Femur (tissue), 1 donor: Measurements from ENCODE around the gene CFAP157.
A peak's percentile ranks its signal among the peaks of the same experiment; 100 is the strongest.

Experiments
- DNase-seq: peaks from one replicate; pipeline ENCODE4 v3.0.0-alpha.2; 2017

Gene CFAP157

GRCh38 chr9:127693697-127694096 is 13.1 kb upstream of the CFAP157 start:
- DNase-seq: no peak

DNA sequence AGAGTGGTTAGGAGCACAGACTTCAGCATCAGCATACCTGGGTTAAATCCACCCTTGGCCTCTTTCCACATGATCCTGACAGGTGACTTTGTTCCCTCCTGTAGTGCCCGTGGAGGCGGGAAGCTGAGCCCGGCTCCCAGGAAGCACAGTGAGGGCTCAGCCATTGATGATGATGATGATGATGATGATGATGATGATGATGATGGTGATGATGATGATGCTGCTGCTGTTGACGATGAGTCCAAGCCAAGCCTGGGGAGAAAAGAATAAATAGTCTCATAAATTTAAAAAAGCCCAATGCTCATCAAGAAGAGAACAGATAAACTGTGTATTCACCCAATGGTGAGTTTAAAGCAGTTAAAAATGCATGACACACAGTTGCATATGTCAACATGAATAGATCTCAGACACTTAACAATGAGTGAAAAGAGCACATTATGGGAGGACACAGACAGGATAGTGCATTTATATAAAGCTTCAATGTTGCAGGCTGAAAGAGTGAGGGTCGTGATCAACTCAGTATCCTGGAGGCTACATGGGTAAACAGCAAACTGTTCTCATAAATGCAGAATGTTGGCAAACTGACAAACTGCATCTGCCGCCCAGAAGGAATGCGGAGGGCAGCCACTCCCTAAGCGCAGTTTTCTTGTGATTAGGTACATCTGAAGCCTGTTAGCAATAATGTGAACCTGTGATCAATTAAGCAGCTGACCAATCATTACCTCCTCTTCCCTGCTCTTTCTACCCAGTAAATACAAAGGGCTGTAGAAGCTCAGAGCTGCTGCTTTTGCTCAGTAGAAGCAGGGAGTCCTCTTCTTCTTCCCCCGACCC is 11.7 kb upstream of the CFAP157 start:
- DNase-seq: no peak

DNA sequence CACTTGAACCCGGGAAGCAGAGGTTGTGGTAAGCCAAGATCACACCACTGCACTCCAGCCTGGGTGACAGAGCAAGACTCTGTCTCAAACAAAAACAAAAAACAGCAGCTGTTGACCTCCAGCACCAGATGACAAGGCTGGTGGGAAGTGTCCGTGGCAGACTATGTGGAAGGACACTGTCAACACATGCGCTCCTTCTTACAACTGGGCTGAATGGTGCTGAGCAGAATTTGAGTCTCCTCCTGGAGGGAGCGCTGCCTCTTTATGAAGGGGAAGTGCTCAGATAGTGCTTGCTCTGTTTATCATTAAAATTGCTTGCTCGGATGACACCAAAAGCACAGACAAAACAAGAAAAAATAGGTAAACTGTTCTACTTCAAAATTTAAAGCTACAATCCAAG is 9.2 kb upstream of the CFAP157 start:
- no peak for DNase-seq

DNA sequence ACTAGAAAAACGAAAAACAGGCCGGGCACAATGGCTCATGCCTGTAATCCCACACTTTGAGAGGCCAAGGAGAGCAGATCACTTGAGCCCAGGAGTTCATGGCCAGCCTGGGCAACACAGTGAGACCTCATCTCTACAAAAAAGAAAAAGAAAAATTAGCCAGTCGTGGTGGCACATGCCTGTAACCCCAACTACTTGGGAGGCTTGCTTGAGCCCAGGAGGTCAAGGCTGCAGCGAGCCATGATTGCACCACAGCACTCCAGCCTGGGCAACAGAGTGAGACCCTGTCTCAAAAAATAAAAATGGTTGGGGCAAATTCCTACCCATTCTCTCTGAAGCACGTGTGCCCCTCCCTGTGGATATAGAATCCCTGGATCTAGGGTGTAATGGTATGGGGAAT is 8.4 kb upstream of the CFAP157 start:
- DNase-seq: no peak

GRCh38 chr9:127698985-127699670 is 7.7 kb upstream of the CFAP157 start:
- DNase-seq: peak; percentile 98

DNA sequence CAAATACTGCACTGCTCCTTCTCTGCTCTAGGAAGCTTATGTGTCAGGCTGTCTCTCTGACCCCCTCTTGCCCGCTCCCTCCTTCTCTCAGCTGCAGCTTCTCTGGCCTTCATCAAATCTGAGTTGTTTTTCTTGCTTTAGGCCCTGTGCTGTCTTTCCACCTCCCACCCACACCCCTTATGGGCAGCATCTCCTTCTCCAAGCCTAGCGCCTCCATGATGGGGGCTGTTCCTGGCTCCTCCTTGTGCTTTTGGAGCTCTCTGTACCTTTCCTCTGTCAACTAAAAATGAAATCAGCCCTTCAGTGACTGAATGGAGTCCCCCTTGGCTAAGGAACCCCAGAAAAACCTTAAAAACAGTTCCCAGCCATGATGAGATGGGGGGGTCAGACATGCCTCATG is 6.6 kb upstream of the CFAP157 start:
- no peak for DNase-seq

DNA sequence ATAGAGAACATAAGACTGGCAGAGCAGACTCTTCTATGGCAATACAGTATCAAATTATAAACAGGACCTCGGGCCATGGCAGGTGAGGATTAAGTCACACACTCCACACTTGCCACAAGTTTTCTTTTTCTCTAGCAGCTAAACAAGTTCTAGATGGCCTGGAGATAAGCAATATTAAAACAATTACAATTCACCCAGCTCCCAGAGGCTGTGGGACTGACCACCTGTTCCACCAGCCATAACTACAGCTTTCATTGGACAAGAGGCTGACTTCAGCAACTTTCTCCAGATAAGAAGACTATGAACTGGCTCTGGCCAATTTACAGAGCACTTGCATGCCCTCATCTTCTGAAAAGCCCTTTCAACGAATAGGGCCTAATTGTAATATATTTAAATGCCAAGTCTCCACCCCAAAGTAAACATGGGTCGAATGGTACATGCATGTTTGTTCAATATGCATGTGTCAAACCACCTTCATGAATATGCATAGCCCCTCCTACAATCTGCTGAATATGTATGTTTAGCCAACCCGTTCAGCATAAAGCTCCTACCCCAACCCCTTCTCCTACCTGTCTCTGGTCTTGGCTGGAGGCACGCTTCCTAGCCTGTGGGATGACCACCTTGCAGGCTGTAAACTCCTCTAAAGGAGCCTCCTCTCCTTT is 6.1 kb upstream of the CFAP157 start:
- no peak for DNase-seq

GRCh38 chr9:127703289-127703946 is 3.4 kb upstream of the CFAP157 start:
- no peak for DNase-seq

DNA sequence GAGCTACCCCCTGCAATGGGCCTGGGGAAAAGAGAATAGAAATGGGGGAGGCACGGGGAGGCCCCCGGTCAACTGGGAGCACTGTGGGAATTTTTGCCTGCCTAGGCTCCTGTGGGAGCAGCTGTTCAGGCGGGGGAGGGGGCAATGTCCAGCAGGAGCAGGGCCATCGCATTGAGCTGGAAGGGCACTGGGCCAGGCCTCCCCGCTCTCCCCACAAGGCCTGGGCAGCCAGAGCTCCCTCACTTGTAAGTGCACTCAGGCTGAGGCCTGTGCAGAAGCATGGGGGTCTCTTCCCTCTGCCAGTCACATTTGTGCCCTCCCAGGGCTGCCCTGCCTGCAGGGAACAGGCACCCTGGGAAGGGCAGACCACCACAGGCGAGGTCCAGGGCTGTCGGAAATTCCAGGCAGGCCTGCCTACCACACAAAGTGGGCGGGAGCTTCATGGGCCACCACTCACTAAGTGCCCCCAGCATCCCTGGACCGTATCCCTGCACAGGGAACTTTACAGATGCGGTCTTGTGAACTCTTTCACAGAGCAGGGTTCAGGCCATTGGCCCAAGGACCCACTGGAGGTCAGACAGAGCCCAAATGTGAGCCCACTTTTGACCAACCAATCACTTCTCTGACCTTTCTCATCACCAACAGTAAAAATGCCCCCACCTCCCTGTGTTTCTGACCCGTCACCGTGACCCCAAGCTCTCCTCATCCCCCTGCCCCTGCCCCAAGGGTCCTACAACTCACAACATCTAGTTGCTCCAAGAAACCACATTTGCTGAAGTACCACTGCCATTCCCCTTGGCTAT is 1.0 kb upstream of the CFAP157 start:
- DNase-seq: no peak

DNA sequence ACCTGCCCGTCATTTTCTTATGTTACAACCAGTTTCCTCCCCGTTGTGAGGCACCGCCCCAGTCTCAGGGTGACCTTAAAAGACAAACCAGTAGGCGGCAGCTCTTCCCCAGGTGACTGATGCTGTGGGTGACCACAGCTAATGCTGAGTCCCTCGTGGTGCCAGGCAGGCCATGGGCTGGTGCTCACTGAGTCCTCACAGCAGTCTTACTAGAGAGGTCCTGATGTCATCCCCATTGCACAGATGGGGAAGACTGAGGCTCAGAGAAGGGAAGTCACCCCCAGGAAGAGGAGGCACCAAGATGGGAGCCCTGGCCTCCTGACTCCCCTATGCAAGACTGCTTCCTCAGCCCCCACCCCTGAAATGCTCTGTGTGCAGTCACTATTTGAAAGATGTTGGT is 978 bp downstream of the CFAP157 start:
- DNase-seq: no peak

DNA sequence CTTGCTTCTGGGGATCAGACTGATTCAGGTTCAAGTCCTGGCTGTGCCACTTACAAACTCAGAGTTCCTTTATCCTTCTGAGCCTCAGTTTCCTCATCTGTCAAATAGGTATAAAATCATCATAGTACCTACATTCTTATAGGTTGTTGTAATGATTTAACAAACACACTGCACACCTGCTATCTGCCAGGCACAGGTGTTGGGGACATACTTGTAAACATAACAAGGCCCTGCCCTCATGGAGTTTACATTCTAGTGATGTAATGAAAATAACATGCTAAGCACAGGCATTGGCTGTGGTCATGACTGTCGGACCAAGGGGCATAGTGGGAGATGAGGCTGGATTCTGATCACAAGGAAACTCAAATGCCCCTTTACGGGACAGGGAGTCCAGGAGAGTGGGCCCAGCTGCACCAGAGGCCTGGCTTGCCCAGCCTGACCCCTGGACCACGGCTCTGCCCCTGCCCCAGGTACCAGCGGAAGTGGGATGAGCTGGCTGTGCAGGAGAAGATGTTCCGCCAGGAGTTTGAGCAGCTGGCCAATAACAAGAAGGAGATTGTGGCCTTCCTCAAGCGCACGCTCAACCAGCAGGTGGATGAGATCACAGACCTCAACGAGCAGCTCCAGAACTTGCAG is 2.3 kb downstream of the CFAP157 start:
- DNase-seq: no peak

GRCh38 chr9:127710204-127710783 is 3.5 kb downstream of the CFAP157 start:
- no peak for DNase-seq

DNA sequence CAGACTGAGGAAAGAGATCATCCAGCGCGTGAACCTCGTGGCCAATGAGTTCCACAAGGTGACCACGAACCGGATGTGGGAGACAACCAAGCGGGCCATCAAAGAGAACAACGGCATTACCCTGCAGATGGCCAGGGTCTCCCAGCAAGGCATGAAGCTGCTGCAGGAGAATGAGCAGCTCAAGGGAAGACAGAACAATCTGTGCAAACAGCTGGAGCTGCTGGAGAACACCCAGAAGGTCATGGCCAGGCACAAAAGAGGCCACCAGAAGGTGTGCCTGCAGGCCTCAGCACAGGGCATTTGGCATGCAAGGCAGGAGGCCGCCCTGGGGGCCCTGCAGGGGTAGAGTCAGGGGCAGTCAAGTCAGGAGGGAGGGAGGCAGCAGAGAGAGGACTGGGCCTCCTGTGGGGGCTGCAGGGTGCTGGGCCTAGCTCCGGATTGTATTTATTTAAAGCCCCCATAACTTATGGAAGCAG is 4.5 kb downstream of the CFAP157 start:
- no peak for DNase-seq

DNA sequence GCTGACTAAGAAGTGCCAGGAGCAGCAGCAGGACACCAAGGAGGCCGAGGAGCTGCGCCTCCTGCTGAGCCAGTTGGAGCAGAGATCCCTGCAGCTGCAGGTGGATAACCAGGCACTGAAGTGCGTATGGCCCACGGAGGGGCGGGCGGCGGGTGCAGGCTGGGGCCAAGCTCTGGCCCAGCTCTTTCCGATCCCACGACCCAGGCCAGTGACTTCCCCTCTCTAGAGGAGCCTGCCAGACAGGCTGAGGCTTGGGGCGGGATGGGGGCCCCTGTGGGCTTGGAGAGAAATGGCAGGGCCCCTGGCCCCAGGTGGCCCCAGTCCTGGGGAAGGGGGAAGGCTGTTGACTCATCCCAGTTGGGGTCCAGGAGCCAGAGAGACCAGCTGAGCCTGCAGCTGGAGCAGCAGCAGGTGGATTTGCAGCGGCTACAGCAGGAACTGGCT is 5.1 kb downstream of the CFAP157 start:
- peak; percentile 46 for DNase-seq

- DNase-seq: no peak
Measured at GRCh38 chr9:127712371-127712770, 5.6 kb downstream of the CFAP157 start.

DNA sequence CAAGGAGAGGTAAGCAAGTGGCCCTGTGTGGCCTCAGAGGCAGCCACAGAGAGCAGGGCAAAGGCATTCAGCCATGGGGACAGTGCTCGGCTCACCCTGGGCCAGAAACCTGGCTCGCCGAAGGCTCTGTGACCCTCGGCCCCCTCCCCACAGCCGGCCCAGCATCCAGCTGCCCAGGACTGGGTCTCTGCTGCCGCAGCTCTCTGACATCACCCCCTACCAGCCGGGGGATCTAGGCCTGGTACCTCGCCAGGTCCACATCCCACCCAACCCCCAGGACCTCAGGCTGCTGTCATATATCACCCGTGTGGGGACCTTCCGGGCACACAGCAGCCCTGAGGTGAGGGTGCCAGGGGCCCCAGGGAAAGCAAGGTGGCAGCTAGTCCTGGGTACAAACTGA is 6.1 kb downstream of the CFAP157 start:
- DNase-seq: no peak

- no peak for DNase-seq
Measured at GRCh38 chr9:127714020-127714750, 7.4 kb downstream of the CFAP157 start.

DNA sequence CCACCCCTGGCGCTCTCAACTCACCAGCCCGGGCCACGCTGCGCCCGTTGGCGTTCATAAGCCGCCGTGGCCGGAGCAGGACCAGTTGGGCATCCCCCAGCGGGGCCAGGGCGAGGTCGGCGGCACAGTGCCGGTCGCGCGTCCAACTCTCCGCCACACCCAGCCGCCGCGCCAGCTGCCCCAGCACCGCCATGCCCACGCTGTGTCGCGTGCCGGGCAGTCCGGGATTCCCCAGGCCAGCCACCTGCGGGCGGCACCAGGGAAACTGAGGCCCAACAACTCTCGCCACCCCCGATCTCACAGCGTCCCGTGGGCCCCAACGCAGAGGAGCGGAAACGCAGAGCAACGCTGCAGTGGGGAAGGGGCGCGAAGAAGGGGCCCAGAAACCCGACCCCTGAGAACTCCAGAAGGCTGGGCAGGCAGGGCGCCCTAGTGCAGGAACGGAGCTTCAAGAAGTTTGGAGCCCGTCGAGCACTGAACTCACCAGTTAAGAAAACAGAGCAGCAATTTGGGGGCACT is 8.2 kb downstream of the CFAP157 start:
- DNase-seq: peak; percentile 37

DNA sequence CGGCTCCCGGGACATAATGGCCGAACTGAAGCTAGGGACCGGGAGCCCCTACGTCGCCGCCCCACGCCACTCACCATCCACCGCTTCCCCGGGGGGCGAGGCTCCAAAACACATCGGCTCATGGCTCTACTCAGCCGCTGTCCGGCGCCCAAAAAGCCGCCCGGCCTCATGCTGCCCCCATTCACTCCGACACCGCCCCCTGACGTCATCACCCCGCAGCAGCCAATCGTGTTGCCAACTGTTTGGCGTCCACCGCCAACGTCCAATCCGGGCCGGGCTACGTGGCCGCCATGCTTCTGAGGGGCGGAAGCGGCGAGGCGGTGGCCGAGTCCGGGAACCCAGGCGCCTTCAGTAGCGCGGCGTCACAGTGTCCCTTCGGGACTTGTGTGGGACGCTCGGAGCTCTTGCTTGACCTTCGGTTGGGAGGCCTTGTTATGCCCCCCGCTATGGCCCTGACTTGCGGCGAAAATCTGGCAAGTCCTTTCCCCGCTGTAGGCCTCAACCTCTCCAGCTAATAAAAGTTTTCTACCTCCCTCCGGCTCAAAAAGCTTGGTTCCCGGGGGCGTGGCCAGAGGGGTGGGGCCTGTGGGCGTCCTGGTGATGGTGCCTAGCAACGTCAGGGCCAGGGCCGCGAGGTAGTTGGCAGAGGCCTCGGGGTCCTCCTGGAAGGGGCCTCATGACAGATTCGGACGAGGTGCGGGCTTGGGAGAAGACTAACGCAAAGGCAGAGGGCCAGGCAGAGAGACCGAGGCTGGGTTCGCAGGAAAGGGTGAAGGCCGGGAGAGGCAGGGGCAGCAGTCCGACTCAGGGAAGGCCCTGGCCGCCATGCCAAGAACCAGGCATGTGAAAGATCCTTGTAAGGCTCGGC is 8.9 kb downstream of the CFAP157 start, which contains the start of the genes PTRH1 and TTC16:
Gene PTRH1, minus strand, starts transcription at position 194 of the 868 bp plus-strand sequence. Its CDS starts 24 bp downstream, at position 170.
Gene TTC16, plus strand, starts transcription at position 610 of the 868 bp plus-strand sequence. Its CDS starts 67 bp downstream, at position 677.
- peak; percentile 98 for DNase-seq
